Measurements from ENCODE around the gene RAB3GAP1. TPM values are rescaled to one million over a fixed set of nuclear protein-coding genes. Genes with fewer than 3 reads are reported as not detected.

Gene RAB3GAP1
- total RNA-seq, 1 experiment from 2014 or later, result 32.0 TPM

- no peaks in the 10 kb centered on the region for H3K4me1 ChIP-seq (ENCODE audit: insufficient read depth, low read length)
- H3K79me1 ChIP-seq (ENCODE audit: insufficient read depth, low read depth, low read length, poor library complexity, severe bottlenecking), result peaks cover 13% of the 10 kb centered on the region
- no peak overlapping the region for H3K9ac ChIP-seq (ENCODE audit: extremely low read depth, insufficient read length, low read length)
- H4K20me1 ChIP-seq (ENCODE audit: control insufficient read depth, insufficient read depth, insufficient read length), result no peaks in the 10 kb centered on the region
- H2AK5ac ChIP-seq (ENCODE audit: insufficient read length, low read length), result no peak overlapping the region
- Mint-ChIP-seq H3K4me3 (no peak overlapping the region), H3K4me1 (no peaks in the 10 kb centered on the region), H3K27ac (no peak overlapping the region), H3K27me3 (ENCODE audit: low read depth) (peaks cover 3% of the 10 kb centered on the region; the same call in 1 of the 2 replicates), H3K9me3 (peaks cover 52 to 75% of the 10 kb centered on the region in 2 experiments), H3K36me3 (ENCODE audit: insufficient read depth in 1 of 3, low read depth in 3 of 3) (peaks cover 77 to 82% (median 80%) of the 10 kb centered on the region in 3 experiments)
- no peak overlapping the region for H3K23ac ChIP-seq (ENCODE audit: insufficient read length, low read depth, low read length)
- WGBS (ENCODE audit: extremely low coverage, insufficient read length, low lambda C conversion rate), result no CpG with 5 or more reads among the region's 3 CpGs
- no peak for TF ChIP-seq CTCF (conservative IDR thresholded peaks at IDR 0.05)
- H2BK15ac ChIP-seq (ENCODE audit: low read depth, low read length), result no peak overlapping the region
- peaks cover 37% of the 10 kb centered on the region for H3K9me3 ChIP-seq (ENCODE audit: control insufficient read depth, low read depth, low read length)
- no peak overlapping the region for H3K27ac ChIP-seq (ENCODE audit: insufficient read length, low read depth, low read length)
- no peak overlapping the region for H4K91ac ChIP-seq (ENCODE audit: insufficient read length, low read depth, low read length)
- no peak overlapping the region for H4K5ac ChIP-seq (ENCODE audit: insufficient read length, low read depth, low read length)
- no peak overlapping the region for H2BK5ac ChIP-seq (ENCODE audit: insufficient read length, low read length)
- H4K8ac ChIP-seq (replicated peaks; ENCODE audit: insufficient read length, low read depth, low read length), result no peak overlapping the region
- H2AFZ ChIP-seq (ENCODE audit: low read length), result no peak overlapping the region
- H3K23me2 ChIP-seq (ENCODE audit: insufficient read length, low read depth, low read length, poor library complexity, severe bottlenecking), result no peaks in the 10 kb centered on the region
- H3T11ph ChIP-seq (ENCODE audit: low read length), result no peak overlapping the region
- H3K56ac ChIP-seq (ENCODE audit: insufficient read length, low read depth, low read length), result no peak overlapping the region
- H3K27me3 ChIP-seq (ENCODE audit: insufficient read depth, low read length), result no peaks in the 10 kb centered on the region
- DNase-seq, result no peak
- no peak overlapping the region for H3K14ac ChIP-seq (ENCODE audit: insufficient read depth, low read length)
- H3K4me2 ChIP-seq (ENCODE audit: insufficient read depth, insufficient read length, low read length), result no peak overlapping the region
- no peak overlapping the region for H3K4ac ChIP-seq (ENCODE audit: low read depth, low read length)
- no peak overlapping the region for H2BK20ac ChIP-seq (ENCODE audit: low read depth, low read length, poor library complexity, severe bottlenecking)
- no peak overlapping the region for H2BK120ac ChIP-seq (ENCODE audit: low read depth, low read length, poor library complexity, severe bottlenecking)
- peaks cover 2% of the 10 kb centered on the region; the same call in 1 of the 2 replicates for H3K79me2 ChIP-seq (ENCODE audit: insufficient read depth, low read length)
- H3K18ac ChIP-seq (ENCODE audit: insufficient read length, low read depth, low read length), result no peak overlapping the region
- no peak overlapping the region for H2BK12ac ChIP-seq (ENCODE audit: insufficient read length, low read depth, low read length)
These were observed 20.3 kb downstream of the RAB3GAP1 start for GRCh38 chr2:135072125-135072997.

Data from H9 (cell line).